CD4-positive, alpha-beta T cell treated with Interferon gamma for 1 hour (primary cell): ENCODE data around the gene SNAPC5.
"Not testable (repeated sequence)": the region's sequence is repeated elsewhere in the genome, so short reads cannot be mapped to it uniquely, and the experiment has no call there.

Experiments used
- DNase-seq: peaks from one replicate; pipeline ENCODE4 v3.0.0-alpha.2; 2020

Gene SNAPC5

GRCh38 chr15:66497502-66498455 lies at the start of gene SNAPC5:
SNAPC5 (minus strand) TSS chr15:66497762; CDS start chr15:66497731, 31 bp downstream.
- DNase-seq, result peak; percentile 96

DNA sequence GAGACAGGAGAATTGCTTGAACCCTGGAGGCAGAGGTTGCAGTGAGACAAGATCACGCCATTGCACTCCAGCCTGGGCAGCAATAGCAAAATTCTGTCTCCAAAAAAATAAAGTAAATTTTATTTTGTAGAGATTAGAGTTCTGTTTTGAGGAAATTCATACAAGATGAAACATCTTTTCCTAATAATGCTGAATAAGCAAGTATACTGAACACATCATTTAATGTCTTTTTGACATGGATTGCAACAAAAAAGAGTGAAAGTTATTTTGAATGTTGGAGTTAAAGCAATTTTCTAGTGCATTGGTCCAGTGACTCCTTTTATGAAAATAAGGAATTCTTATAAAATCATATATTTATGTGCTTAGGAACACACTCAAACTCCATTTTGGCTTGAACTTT lies 47.7 kb upstream of the SNAPC5 start:
- DNase-seq, result no peak

GRCh38 chr15:66542896-66543295 lies 45.3 kb upstream of the SNAPC5 start:
- DNase-seq, result no peak

DNA sequence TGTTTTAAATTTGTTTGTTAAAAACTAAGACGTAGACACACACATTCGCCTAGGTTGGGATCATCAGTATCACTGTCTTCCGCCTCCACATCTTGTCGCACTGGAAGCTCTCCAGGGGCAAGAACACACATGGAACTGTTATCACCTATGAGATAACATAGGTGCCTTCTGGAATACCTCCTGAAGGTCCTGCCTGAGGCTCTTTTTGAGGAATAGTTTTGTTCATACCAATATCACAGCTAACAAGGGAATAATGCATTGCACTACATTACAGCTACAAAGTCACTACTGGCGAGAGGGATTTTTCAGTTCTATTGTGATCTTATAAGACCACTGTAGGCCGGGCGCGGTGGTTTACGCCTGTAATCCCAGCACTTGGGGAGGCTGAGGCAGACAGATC lies 37.5 kb upstream of the SNAPC5 start:
- DNase-seq, result no peak

- DNase-seq, result no peak
Measured at GRCh38 chr15:66524838-66525237, 27.3 kb upstream of the SNAPC5 start.

DNA sequence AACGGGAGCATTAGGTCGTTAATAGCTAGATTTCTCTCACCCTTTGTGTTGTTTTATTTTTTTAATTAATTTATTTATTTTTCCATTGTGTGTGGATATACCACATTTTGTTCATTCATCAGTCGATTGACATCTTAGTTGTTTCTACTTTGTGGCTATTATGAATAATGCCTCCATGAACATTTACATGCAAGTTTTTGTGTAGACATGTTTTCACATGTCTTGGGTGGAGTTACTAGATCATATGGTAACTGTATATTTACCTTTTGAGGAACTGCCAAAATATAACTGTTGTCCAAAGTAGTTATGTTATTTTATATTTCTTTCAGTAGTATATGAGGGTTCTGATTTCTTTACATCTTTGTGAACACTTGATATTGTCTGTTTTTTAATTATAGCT lies 26.4 kb upstream of the SNAPC5 start:
- no peak for DNase-seq

GRCh38 chr15:66515901-66516322 lies 18.4 kb upstream of the SNAPC5 start:
- DNase-seq, result no peak

DNA sequence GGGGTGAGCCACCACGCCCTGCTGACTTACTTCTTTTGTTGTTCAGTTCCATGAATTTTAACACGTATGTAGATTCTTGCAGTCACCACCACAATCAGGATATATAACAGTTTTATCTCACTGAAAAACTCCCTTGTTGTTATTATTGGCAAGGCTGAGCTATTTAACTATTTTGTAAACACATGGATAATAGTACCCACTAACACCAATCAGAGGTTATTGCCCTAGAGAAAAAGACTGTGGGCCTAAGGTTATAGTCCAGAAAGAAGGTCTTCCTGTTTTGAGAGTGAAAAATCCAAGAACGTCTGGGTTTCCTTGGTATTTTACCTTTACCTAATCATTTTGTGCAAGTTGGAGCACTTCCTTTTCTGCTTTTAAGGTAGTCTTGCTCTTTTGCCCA lies 17.0 kb upstream of the SNAPC5 start:
- DNase-seq, result no peak

DNA sequence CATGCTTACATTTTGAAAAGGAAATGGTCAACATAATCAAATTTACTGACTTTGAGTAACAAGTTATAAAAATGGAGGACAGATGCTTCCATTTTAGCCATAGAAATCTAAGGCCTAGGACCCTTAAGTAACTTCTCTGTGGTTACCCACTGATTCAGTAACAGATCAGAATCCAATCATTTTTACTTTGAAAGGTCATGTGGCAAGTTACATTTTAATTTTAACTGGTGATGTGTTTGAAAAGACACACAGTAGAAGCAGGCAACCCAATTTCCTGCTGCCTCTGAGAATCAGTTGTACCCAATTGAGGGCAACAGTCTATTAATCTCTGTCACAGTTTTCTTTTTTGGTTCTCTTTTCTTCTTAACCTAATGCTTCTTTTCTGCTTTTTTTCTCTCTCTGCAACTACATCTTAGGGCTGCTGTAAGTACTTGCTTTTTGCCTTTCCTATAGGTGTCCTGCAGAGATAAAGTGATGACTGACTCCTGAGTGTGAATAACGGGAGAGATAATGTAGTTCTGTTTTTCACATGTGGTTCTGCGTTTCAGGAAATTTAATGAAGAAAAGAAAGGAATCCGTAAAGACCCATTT lies 10.8 kb upstream of the SNAPC5 start:
- no peak for DNase-seq

- no peak for DNase-seq
Measured at GRCh38 chr15:66505818-66506217, 8.3 kb upstream of the SNAPC5 start.

DNA sequence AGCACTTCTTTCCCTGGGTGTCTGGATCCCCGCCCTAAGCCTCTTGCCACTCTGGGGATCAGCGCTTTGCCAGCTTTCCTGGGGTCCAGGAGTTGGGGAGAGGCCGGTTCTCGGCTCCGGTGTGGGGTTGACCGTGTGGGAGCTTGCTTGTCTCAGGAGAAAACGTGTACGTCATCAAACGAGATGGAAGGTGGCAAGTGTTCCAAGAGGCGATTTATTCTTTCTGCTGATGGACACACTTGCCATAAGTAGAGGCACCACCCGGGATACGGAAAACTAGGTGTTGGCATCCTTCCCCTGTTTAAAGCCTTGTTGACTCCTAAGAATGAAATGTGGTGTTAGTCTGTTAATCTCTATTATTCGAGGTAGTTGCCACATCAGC lies 7.9 kb upstream of the SNAPC5 start:
- no peak for DNase-seq

DNA sequence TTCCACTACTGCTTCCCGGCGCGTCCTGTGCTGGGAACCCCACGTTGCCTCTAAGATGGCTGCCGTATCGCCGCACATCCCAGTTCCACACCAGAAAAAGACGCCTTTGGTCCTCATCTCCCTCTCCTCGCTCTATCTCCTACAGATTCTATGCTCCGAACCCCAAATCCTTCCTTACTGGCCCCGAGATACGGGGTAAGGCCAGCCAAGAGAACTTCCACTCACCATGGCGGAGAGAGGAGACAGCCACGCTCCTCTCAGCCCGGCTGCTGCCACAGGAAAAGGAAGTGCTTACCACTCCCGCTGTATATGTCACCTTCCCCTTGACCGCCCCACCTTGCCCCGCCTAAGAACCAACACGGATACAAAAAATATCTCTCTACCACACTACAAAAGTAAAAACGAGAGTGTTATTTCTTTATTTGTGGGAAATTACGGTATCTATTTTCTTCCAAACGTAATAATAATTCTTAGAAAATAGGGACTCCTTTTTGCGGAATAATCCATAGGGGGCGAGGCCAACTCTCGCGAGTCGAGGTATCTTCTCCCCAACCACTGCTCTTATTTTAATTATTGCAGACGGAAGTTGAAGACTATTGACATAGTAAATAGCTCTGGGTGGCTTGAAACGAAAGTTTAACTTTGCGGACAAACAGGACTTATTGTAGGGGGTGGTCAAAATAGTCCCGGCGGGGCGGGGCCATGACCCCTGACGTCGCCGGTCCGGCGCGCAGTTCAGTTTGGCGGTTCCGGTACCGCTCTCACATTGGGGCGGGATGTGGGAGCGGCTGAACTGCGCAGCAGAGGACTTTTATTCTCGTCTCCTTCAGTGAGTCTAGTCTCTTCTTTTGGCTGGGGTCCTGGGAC lies 7.2 kb upstream of the SNAPC5 start, which contains the start of the genes RPL4 and ZWILCH:
RPL4 (minus strand) TSS at position 293 of the 867 bp plus-strand sequence; CDS start at position 228, 65 bp downstream.
ZWILCH (plus strand) TSS at position 764 of the 867 bp plus-strand sequence; CDS start at position 777, 13 bp downstream.
- DNase-seq, result peak; percentile 84

GRCh38 chr15:66503780-66504562 lies 6.4 kb upstream of the SNAPC5 start:
- no peak for DNase-seq

DNA sequence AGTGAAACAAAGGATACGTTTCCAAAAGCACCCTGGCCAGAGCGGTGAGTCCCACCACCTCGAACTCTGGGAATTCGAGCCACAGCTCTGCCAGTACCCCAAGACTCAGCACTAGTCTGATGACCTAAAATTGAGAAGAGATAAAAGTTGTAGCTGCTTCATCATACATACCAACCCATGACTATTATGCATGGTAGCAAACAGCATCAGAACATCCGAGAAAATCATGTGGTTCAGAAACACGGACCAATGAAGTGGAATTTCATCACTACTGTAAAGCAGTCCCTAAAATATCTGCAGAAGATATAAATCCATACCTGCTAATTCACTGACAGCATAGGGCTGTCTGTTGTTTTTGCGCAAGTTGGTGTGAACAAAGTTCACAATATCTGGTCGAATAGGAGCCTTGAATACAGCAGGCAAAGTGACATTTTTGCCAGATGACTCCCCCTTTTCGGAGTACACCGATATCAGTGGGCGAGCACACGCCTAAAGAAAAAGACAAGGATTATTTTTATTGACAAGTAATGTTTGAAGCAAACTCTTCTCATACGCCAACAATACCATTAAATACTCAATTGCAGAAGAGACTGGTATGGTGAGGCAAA lies 5.6 kb upstream of the SNAPC5 start:
- not testable (repeated sequence) for DNase-seq

DNA sequence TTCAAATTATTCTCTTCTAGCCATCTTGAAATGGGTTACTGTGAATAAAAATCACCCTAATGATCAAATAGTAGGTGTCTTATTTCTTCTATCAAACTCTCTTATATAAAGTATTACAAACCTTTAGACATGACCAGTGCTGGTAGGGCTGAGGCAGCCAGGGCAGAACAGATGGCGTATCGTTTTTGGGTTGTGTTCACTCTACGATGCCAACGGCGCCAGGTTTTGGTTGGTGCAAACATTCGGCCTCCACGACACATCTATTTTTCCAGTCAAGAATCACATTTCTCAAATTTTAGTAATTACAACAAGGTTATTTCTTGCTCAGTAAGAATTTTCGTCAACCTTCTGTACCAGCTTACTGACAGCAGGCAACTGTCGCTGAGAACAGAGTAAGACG lies 4.9 kb upstream of the SNAPC5 start:
- no peak for DNase-seq

GRCh38 chr15:66500346-66500745 lies 2.8 kb upstream of the SNAPC5 start:
- not testable (repeated sequence) for DNase-seq

DNA sequence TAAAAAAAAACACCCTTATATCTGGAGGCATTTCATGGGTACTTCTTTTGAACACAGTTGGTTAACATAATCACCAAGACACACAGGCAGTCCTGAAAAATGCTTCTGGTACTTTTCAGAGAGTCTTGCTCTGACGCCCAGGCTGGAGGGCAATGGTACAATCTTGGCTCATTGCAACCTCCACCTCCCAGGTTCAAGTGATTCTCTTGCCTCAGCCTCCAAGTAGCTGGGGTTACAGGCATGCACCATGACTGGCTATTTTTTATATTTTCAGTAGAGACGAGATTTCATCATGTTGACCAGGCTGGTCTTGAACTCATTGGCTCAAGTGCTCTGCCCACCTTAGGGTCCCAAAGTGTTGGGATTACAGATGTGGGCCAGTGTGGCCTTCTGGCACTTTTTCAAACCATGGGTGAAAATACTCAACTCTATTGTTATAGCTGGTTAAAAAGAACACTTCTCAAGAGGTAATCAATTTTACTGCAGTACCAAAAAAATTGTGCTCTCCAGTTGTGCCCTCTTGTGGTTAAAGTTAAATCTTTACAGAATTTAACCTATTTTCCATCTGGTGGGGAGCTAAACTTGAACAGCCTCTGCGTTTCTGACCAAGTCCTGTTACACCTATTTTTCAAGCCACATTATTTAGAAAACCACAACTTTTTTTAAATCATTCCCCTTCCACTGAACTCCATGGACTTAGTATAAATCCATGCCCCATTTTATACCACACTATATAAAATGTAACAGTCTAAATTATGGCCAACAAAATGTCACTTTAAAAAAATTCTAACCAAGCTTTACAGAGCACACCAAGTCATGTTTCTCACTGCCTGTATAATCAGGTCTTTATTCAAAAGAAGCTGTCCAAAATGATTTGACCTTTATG lies 1.2 kb upstream of the SNAPC5 start:
- DNase-seq, result no peak

DNA sequence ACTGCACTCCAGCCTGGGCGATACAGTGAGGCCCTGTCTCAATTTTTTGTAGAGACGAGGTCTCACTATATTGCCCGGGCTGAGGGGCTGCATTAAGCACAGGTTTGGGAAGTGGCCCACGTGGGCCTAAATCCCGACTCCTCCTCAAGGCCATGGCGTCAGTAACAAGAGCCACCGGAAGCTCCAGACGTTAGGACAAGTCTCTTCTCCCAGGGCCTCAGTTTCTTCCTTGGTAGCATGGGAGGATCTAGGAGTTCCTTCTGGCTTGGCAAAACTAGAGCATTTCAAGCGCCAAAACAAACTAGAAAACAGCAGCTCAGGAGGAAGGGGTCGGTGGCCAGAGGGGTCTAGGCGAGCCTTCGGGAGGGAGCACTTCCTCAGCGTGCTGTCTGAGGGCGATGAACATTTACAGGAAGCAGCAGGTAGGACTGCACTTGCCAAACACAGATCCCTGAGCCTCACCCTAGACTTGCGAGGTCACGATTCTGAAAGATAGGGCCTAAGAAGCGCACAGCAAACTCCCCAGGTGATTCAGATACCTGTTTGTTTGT lies 536 bp downstream of the SNAPC5 start:
- DNase-seq, result peak; percentile 21

DNA sequence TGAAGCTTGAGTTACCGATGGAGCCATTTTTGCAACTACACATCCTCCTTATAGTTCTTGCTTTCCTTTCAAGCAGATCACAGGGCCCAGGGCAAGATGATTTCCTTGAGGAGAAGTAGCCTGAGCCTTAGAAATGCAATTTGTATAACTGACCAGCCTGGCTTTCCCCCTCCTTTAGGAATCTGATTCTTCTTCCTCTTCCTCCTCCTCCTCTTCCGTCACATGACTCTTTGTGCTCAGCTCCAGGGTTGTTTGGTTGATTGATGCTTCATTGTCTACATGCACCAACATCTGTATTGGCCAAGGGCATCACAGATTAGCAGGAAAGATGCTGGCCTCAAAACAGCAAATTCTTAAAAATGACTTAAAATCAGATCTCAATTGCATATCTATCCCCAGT lies 3.3 kb downstream of the SNAPC5 start:
- no peak for DNase-seq

- DNase-seq, result no peak
Measured at GRCh38 chr15:66491846-66492245, 5.7 kb downstream of the SNAPC5 start.
